ENCODE measurements around the gene ZFR2.

The ZFR2 gene

DNA sequence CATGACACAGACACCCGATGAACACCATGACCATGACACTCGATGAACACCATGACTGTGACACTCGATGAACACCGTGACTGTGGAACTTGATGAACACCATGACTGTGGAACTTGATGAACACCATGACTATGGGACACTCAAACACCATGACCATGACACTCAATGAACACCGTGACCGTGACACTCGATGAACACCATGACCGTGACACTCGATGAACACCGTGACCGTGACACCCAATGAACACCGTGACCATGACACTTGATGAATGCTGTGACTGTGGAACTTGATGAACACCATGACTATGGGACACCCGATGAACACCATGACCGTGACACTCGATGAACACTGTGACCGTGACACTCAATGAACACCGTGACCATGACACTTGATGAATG is 31.5 kb downstream of the ZFR2 start:
- no peak overlapping the region for H3K4me3 Mint-ChIP-seq
- no peak for DNase-seq
- CTCF ChIA-PET = no interaction called here
- peaks cover 2% of the 10 kb centered on the region for H3K4me1 Mint-ChIP-seq
- H3K9me3 Mint-ChIP-seq = peaks cover 14% of the 10 kb centered on the region
- H3K27ac Mint-ChIP-seq = no peak overlapping the region
- no peaks in the 10 kb centered on the region for H3K36me3 Mint-ChIP-seq
- H3K27me3 Mint-ChIP-seq = peaks cover 5% of the 10 kb centered on the region

DNA sequence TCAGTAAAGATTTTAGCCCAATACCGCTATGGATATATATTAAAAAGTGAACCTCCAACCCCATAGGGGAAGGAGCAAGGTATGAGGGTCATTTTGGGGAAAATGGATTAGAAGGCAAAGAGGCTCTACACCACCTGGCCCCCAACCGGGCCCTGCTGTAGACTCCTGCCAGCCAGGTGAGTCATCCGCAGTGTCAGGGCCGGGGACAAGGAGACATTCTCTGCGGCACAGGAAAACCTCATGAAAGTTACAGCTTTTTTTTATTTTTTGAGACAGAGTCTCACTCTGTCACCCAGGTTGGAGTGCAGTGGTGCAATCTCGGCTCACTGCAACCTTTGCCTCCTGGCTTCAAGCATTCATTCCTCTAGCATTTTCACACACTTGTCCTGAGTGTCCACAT is 32.0 kb downstream of the ZFR2 start:
- H3K27ac Mint-ChIP-seq = no peak overlapping the region

DNA sequence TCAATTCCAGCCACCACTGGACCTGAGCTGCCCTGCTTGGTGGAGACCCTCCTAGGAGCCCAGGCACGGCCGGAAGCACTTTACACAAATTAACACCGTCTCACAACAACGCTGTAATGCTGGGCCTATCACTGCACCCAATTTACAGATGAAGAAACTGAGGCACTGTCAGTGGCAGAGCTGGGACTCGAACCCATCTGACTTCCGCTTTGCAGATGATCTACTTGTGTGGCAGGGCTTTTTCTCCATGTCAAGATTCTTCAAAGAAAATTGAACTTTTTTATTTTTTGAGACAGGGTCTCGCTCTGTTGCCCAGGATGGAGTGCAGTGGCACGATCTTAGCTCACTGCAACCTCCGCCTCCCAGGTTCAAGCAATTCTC is 33.8 kb downstream of the ZFR2 start:
- Mint-ChIP-seq H3K36me3 (no peaks in the 10 kb centered on the region), H3K4me3 (no peak overlapping the region), H3K27ac (no peak overlapping the region), H3K9me3 (peaks cover 14% of the 10 kb centered on the region), H3K4me1 (peaks cover 2% of the 10 kb centered on the region), H3K27me3 (peaks cover 12% of the 10 kb centered on the region)
- CTCF ChIA-PET = interaction anchor here (0.6 to 0.9 kb wide), 2 partner anchors 13 to 106 kb away, joined by 3 to 4 read pairs; no protein-coding TSS in a partner anchor
- DNase-seq = no peak

More for the DNA sequence above, 32.0 kb downstream of the ZFR2 start:
- Mint-ChIP-seq H3K36me3 (no peaks in the 10 kb centered on the region), H3K9me3 (peaks cover 14% of the 10 kb centered on the region), H3K4me1 (peaks cover 2% of the 10 kb centered on the region), H3K4me3 (no peak overlapping the region), H3K27me3 (peaks cover 6% of the 10 kb centered on the region)
- CTCF ChIA-PET = no interaction called here
- no peak for DNase-seq

DNA sequence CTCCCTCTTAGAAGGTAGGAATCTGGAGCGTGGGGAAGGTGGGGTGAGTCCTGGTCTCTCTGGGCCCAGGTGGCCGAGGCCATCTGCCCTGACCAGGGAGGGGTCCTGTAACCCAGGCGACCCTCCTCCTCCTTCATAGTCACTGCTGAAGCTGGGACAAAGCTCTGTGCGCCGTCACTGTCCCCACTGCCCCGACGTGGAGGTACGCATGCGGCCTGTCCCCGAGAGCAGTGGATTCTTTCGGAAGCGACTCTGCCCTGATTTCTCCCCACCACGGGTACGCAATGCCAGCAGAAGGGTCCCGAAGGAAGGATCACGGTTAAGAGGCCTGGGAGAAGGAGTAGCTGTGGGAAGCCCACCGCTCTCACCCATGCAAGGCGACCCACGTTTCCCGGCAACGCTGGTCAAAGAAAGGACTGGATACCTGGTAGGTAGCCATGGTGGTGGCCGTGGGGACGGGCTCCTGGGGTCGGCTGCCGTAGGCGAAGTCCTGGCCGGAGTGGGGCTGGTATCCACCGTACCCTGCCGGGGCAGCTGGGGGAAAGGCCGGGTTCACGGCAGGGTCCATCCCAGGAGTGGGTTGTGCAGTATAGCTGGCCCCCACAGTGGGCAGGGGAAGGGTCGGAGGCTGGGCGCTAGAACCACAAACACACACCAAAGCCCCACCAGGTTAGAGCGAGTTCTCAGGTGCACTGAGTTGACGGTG is 34.3 kb downstream of the ZFR2 start:
- H3K27me3 Mint-ChIP-seq = peaks cover 12% of the 10 kb centered on the region
- CTCF ChIA-PET = interaction anchor here (0.6 kb wide), 1 partner anchor 106 kb away, joined by 3 read pairs; no protein-coding TSS in a partner anchor
- H3K27ac Mint-ChIP-seq = no peak overlapping the region
- no peak for DNase-seq
- no peak overlapping the region for H3K4me3 Mint-ChIP-seq
- peaks cover 14% of the 10 kb centered on the region for H3K9me3 Mint-ChIP-seq
- no peaks in the 10 kb centered on the region for H3K36me3 Mint-ChIP-seq
- H3K4me1 Mint-ChIP-seq = peaks cover 2% of the 10 kb centered on the region

DNA sequence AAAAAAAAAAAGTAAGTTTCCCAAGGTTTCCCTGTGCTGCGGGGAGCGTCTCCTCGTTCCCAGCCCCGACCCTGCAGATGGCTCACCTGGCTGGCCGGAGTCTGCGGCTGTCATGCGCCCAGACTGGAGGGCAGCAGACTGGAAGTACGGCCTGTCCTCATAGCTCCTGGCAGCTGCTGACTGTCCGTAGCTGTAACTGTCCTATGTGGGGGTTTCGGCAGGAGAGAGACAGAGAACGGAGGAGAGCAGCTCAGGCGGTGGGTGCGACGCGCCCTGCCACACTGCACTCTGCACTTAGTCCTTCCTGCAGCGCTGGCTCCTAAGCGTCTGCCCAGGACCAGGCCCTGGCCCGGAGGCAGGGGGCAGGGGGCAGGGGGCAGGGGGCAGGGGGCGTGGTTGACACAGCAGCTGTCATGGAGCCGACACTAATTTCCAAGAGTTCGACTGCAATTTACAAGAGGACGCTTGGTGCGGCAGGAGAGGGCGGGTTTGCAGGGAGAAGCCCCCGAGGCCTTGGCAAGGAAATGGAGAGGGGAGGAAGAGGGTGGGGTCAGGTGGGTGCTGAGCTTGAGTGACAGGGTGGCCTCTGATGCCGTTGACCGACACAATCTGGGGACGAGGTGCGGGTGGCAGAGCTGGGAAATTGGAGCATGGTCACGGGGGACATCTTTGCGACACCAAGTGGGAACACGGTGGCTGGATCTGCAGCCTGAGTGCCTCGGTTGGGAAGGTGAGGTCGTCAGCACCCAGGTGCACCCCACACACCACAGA is 35.1 kb downstream of the ZFR2 start:
- H3K27me3 Mint-ChIP-seq = peaks cover 11% of the 10 kb centered on the region
- H3K9me3 Mint-ChIP-seq = peaks cover 14% of the 10 kb centered on the region
- no peak overlapping the region for H3K27ac Mint-ChIP-seq
- H3K4me3 Mint-ChIP-seq = no peak overlapping the region
- CTCF ChIA-PET = no interaction called here
- no peaks in the 10 kb centered on the region for H3K36me3 Mint-ChIP-seq
- H3K4me1 Mint-ChIP-seq = peaks cover 2% of the 10 kb centered on the region
- no peak for DNase-seq

DNA sequence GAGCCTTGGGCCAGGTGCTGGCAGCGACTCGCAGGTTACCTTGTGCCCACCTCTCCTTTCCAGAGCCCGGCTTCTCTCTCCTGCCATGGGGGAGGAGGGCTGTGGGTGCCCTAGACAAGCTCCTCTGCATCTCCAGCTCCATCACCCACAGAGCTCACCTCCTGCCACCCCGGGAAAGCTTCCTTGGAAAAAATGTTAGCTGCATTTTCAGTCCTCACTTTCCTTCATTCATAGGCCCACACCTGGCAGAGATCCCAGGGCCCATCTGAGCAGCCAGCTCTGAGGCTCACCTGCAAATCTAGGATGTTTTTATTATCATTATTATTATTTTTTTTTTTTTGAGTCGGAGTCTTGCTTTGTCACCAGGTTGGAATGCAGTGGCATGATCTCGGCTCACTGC is 36.8 kb downstream of the ZFR2 start:
- Mint-ChIP-seq H3K27me3 (peaks cover 8% of the 10 kb centered on the region), H3K27ac (no peak overlapping the region), H3K4me1 (peaks cover under 1% of the 10 kb centered on the region), H3K4me3 (no peak overlapping the region), H3K36me3 (no peaks in the 10 kb centered on the region), H3K9me3 (peaks cover 2% of the 10 kb centered on the region)
- no peak for DNase-seq
- CTCF ChIA-PET = interaction anchor here (0.8 kb wide), 1 partner anchor 10 kb away, joined by 3 read pairs; no protein-coding TSS in a partner anchor

DNA sequence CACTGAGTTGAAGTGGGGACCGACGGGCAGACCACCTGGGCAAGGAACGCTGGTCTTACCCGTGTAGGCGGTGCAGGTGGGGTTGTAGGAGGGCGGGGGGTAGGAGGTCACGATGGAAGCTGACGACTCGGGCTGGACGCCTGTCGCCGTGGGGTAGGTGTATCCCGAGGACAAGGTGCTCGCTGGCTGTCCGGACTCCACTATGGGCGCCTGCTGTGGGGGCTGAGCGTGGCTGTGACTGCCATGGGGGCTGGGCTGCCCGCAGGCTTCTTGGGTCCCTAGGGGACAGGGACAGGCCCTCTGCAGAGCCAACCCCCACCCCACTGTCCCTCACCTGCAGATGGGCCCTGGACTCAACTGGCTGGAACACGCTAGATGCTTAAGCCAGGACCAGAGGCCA is 37.2 kb downstream of the ZFR2 start:
- no peaks in the 10 kb centered on the region for H3K4me1 Mint-ChIP-seq
- H3K36me3 Mint-ChIP-seq = no peaks in the 10 kb centered on the region
- H3K4me3 Mint-ChIP-seq = no peak overlapping the region
- H3K27ac Mint-ChIP-seq = no peak overlapping the region
- no peaks in the 10 kb centered on the region for H3K9me3 Mint-ChIP-seq
- no peak for DNase-seq
- peaks cover 8% of the 10 kb centered on the region for H3K27me3 Mint-ChIP-seq
- CTCF ChIA-PET = no interaction called here

DNA sequence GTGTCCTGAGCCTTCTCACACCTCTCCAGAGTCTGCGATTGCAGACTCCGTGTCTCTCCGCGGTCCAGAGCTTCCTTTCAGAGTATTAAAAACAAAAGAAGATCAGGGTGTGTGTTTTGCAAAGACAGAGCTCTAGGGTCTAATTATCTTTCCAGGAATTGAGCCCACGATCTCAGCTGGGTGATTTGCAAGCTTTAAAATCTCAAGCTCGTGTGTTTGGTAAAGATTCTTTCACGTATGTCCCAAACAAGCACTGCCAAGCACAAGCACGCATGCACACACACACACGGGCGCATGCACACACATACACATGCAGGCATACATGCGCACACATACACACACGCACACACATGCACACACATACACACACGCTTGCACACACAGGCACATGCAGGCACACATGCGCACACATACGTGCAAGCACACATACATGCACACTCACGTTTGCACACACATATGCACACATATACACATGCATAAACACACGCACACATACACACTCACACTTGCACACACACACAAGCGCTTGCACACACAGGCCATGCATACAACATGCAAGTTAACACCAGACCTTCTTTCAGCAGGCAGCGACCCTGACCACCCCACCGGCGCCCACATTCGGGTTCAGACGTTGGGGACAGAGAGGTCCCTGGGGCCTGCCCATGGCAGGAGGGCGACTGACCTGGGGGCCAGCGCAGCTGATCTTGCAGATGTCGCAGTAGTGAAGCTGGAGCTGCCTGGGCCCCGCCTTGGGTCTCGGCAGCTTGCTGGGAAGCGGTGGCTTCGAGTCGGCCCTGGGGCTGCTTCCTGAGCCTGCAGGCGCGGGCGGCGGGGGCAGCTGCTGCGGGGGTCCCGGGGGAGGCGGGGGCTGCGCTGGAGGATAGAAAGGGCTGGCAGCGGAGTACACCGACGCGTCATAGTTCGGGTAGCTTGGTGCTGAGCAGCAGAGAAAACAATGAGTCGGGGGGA is 37.9 kb downstream of the ZFR2 start:
- no peaks in the 10 kb centered on the region for H3K36me3 Mint-ChIP-seq
- no peak overlapping the region for H3K4me3 Mint-ChIP-seq
- H3K27ac Mint-ChIP-seq = no peak overlapping the region
- H3K4me1 Mint-ChIP-seq = no peaks in the 10 kb centered on the region
- no peak for DNase-seq
- no peaks in the 10 kb centered on the region for H3K9me3 Mint-ChIP-seq
- peaks cover 8% of the 10 kb centered on the region for H3K27me3 Mint-ChIP-seq
- CTCF ChIA-PET = interaction anchor here (1.5 kb wide), 1 partner anchor 9 kb away, joined by 6 read pairs; no protein-coding TSS in a partner anchor

DNA sequence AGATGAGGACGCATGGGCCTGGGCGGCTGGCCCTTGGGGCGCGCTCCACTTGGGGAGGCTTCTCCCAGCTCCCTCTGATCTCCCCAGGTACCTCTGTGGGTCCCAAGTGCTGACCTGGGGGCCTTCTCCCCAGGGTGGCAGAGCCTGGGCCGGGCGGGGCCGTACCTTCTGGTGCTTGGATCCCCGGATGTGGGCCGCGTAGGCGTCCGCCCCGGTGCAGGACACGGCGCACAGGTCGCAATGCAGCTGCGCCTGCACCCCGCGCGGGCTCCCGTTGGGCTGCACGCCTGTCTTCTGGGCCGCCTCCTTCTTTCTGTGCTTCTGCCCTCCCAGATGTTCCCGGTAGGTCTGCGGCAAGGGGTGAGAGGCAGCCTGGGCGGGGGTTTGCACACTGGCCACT is 41.5 kb downstream of the ZFR2 start:
- no peaks in the 10 kb centered on the region for H3K4me1 Mint-ChIP-seq
- H3K36me3 Mint-ChIP-seq = no peaks in the 10 kb centered on the region
- DNase-seq = no peak
- no peak overlapping the region for H3K4me3 Mint-ChIP-seq
- CTCF ChIA-PET = no interaction called here
- peaks cover 26% of the 10 kb centered on the region for H3K27me3 Mint-ChIP-seq
- H3K27ac Mint-ChIP-seq = no peak overlapping the region
- H3K9me3 Mint-ChIP-seq = no peaks in the 10 kb centered on the region

DNA sequence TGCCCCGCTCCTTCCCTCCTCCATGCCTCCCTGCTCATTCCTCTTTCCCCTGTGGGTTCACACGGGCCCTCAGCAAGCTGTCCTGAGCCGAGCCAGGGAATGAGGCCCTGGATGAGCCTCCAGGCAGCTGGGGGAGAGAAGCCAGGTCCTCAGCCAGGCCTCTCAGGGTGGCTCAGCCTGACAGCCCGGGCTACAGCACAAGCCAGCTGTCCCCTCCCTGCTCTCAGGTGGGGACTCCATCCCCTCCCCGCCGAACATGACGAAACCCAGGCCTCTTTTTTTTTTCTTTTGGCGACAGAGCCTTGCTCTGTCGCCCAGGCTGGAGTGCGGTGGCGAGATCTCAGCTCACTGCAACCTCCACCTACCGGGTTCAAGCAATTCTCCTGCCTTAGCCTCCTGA is 42.7 kb downstream of the ZFR2 start:
- no peak overlapping the region for H3K27ac Mint-ChIP-seq
- H3K4me1 Mint-ChIP-seq = peaks cover 7% of the 10 kb centered on the region
- CTCF ChIA-PET = no interaction called here
- DNase-seq = no peak
- no peak overlapping the region for H3K4me3 Mint-ChIP-seq
- H3K27me3 Mint-ChIP-seq = peaks cover 25% of the 10 kb centered on the region
- H3K36me3 Mint-ChIP-seq = no peaks in the 10 kb centered on the region
- H3K9me3 Mint-ChIP-seq = no peaks in the 10 kb centered on the region

DNA sequence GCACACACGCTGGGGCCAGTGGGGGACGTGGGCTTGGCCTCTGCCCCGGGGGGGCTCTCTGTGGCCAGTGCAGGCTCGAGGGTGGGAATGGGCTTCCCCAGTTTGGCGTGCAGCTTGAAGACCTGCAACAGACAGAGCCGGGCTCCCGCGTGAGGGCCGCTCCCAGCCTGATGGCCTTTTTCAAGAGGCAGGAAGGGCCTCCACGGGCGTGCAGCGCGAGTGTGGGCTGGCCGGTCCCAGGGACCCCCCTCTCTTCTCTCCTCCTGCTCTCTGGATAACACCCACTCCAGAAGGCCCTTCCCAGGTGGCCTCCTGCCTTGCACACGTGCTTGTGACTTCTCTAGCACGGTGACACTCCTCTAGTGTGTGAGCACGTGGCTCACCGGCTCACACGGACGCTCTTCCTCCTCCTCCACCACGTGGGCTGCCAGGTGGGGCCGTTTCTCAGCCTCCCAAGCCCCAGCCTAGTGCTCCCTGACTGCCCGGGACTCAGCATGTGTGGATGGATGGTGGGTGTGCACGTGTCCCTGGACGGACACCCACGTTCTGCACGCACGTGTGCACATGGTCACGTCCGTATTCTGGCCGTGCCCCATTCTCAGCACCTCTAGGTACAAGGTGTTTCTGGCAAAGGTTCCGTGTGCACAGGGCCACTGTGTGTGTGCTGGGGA is 43.4 kb downstream of the ZFR2 start:
- H3K9me3 Mint-ChIP-seq = no peaks in the 10 kb centered on the region
- no peaks in the 10 kb centered on the region for H3K36me3 Mint-ChIP-seq
- peaks cover 9% of the 10 kb centered on the region for H3K4me1 Mint-ChIP-seq
- CTCF ChIA-PET = no interaction called here
- no peak for DNase-seq
- no peak overlapping the region for H3K27ac Mint-ChIP-seq
- no peak overlapping the region for H3K4me3 Mint-ChIP-seq
- H3K27me3 Mint-ChIP-seq = peaks cover 24% of the 10 kb centered on the region

DNA sequence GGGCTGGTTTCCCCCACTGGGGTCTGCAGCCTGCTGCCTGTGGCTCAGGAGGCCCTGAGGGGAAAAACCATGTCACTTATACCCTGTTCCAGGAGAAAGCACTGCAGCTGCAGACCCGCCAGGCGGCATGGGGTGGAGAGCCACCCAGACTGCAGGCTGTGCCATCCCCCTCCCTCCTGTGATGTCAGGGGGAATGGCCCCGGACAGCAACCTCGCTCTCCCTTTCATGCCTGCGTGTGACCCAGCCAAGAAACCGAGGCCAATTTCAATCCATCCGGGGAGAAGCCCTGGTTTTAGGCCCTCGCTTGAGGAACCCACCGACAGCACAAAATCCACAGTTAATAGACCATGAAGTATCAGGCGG is 45.5 kb downstream of the ZFR2 start:
- DNase-seq = no peak
- Mint-ChIP-seq H3K9me3 (no peaks in the 10 kb centered on the region), H3K4me3 (no peak overlapping the region), H3K27me3 (peaks cover 24% of the 10 kb centered on the region), H3K27ac (no peak overlapping the region), H3K4me1 (peaks cover 15% of the 10 kb centered on the region), H3K36me3 (no peaks in the 10 kb centered on the region)
- CTCF ChIA-PET = interaction anchor here (2.0 to 6.1 kb wide), 2 partner anchors 26 to 61 kb away, joined by 9 to 50 read pairs; partner anchors contain the start of genes APBA3 and MRPL54

DNA sequence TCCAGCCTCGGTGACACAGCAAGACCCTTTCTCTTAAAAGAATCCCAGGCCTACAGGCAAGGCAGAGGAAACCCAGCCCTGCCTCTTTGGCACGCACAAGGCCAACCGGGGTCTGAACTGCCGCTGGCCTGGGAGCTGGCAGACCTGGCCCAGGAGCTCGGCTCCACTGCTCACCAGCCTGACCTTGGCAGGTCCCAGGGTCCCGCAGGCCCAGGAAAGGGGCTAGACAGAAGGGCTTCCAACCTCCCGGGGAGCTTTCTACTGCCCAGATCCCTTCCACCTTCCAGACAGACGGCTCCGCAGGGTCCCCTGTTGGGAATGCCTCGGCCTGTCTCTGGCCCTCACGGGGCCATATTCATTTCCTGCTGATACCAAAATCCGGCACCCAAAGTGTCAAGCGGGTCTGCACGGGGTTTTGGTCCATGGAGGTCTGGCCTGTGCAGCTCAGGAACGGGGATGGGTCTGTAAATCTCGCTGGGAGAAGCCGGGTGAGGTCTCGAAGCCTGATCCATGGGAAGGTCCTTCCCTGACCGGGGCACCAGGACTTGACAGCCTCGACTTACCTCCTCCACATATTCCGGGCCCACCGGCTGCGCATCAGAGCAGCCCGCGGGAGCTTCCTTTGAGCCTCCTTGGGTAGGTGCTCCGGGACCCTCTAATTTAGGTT is 46.0 kb downstream of the ZFR2 start:
- H3K27me3 Mint-ChIP-seq = peaks cover 24% of the 10 kb centered on the region
- CTCF ChIA-PET = interaction anchor here (0.9 to 6.1 kb wide), 12 partner anchors 10 to 379 kb away, joined by 3 to 50 read pairs (median 4); partner anchors contain the start of genes APBA3 and MRPL54

More for the DNA sequence above, 46.0 kb downstream of the ZFR2 start:
- no peak overlapping the region for H3K27ac Mint-ChIP-seq
- DNase-seq = no peak
- H3K4me3 Mint-ChIP-seq = no peak overlapping the region
- no peaks in the 10 kb centered on the region for H3K36me3 Mint-ChIP-seq
- peaks cover 21% of the 10 kb centered on the region for H3K4me1 Mint-ChIP-seq
- no peaks in the 10 kb centered on the region for H3K9me3 Mint-ChIP-seq
